ENCODE data around the gene HMGXB4.

The HMGXB4 gene

DNA sequence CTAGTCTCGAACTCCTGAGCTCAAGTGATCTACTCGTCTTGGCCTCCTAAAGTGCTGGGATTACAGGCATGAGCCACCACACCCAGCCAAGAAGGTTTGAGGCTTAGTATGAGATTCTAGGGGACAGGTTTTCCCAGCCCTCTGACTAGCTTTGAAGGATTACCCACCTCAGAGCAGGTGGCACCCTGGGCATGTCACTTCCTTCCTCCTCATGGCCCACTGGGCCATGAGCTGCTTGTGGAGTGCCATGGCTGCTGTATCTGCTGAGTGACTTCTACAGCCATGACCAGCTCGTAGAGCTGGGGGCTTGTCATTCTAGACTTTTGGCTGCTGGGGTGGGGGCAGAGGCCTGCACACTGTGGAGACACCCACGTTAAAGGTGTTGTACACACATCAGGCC is 67.5 kb downstream of the HMGXB4 start:
- in situ Hi-C loops (cut with HindIII; ENCODE audit: low sequenced_read_pairs), result no loop called here

DNA sequence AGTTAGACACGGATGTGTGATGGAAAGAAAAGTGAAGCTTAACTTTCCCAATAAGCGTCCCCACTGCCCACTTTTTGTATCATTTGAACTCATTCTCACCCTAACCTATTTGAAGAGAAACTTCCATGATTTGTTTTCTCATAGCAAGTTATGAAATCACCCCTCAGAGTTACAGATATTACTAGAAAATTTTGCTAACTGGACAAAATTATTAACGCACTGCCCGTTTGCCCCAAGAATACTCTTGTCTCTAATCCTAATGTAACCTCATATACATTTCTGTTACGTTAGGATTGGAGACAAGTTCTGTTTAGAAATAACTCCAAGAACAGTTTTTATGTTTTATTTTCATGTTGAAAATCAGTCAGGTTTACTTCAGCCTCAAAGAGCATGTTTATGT is 67.9 kb downstream of the HMGXB4 start:
- in situ Hi-C loops (cut with HindIII; ENCODE audit: low sequenced_read_pairs), result no loop called here

DNA sequence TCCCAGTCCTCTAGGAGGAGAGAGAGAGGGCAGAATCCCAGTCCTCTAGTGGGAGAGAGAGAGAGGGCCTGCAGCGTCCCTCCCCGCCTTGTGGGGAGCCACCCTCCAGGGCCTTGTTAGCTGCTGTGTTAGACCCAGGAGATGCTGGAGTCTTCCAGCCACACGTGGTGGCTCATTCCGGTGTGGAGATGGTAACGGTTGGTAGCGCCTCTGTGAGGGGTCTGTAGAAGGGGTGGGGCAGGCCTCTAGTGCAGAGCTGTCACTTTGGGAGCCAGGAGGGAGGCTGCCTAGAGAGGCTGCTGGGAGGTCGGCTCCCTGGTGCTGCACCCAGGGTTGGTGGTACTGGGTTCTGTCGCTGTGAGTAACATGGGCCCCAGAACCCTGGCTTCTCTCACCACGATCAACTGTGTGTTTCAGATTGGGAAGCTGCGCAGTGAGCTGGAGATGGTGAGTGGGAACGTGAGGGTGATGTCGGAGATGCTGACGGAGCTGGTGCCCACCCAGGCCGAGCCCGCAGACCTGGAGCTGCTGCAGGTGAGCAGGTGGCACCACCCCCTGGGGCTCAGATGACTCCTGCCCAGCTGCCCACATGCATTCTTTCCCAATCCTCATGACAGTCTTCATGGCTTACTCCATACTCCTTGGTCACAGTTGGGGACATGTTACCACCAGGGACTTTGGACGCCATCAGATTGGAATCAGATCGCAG is 69.7 kb downstream of the HMGXB4 start:
- in situ Hi-C loops (cut with HindIII; ENCODE audit: low sequenced_read_pairs), result no loop called here

DNA sequence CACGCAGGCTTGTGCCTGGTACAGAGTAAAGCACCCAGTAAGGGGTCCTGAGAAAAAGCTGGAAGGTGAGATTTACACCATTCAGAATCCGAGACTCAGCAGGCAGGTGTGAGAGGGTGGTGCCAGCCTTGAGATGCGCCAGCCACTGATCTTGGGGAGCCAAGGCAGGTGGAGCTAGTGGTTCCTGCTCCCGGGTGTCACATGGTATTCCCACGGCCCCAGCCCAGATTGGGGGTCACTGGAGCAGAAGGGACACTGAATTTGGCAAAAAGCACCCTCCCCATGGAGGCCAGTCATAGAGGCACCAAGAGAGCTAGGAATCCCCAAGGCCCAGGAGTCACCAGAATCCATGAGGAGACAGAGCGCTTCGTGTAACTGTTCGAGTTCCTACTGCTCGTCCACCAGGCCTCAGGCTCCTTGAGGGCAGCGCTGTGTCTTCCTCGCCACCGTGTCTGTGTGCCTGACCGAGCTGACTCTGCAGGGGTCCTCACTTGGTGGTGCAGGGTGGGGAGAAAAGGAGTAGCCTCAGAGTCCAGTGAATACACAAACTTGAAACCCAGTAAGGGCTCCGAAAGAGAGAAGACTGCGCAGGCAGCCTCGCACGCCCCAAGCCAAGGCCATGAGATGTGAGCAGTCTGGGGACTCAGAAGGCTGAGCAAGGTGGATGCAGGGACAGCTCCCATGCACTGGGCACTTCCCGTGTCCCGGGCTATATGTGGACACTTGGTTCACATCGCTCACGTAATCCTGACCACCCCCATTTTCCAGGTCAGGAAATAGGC is 70.6 kb downstream of the HMGXB4 start:
- in situ Hi-C loops (cut with HindIII; ENCODE audit: low sequenced_read_pairs), result no loop called here

DNA sequence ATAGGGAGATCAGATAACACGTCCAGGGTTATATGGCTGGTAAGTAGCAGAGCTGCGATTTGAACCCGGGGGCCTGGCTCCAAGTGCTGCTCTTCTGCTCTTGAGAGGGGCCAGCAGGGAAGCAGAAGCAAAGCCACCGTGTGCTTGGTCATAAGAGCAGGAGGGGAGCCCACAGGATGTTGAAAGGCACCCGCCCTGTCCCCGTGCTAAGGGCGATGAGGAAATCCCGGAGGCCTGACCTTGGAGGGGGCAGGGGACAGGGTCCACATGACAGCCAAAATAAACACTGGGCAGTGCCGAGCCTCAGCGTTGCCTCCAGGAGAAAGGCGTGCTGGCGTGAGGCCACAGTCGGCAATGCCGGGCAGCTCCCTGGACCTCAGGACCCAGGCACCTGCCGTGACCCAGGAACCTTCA is 71.2 kb downstream of the HMGXB4 start:
- in situ Hi-C loops (cut with HindIII; ENCODE audit: low sequenced_read_pairs), result no loop called here

DNA sequence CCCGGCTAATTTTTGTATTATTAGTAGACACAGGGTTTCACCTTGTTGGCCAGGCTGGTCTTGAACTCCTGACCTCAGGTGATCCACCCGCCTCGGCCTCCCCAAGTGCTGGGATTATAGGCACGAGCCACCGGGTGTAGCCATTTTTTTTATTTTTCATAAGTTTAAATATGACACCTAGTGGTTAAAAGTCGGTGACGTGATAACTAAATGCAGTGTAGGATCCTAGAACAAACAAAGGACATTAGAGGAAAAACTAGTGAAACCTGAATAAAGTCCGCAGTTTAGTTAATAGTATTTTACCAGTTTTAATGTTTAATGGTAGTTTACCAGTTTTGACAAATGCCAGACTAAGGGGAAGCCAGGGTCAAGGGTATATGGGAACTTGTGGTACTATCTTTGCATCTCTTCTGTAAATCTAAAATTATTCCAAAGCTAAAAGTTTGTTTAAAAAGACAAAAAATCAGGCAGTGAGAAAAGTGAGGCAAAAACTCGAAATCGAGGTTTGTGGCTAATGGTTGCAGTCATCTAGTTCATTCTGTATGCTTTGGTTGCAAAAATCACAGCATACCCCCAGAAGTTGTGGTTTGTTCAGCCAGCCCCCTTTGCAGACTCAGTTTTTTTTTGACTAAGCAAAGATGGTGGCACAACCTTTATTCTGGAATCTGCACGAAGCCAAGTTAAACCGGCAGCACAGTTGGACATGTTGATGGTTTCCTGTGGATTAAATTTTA is 72.0 kb downstream of the HMGXB4 start:
- in situ Hi-C loops (cut with HindIII; ENCODE audit: low sequenced_read_pairs), result no loop called here

DNA sequence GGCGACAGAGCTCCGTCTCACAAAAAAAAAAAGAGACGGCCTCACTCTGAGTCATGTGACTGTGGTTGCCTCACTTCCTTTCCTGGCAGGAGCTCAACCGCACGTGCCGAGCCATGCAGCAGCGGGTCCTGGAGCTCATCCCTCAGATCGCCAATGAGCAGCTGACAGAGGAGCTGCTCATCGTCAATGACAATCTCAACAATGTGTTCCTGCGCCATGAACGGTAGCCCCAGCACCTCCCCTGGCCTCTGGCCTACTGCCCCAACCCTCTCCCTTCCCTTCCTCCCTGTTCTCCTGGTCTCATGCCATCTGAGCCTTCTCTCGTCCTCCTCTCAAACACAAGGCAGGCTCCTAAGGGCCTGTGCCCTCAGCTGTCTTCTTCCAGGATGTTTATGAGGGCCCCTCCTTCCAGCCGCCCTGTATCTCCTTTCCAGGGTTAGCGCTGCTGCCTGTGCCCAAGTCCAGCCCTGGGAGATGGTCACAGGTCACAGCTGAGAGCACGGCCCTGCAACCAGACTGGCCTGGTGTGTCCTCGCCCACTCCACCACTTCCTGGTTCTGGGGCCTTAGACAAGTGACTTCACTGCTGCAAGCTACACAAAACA is 73.1 kb downstream of the HMGXB4 start:
- in situ Hi-C loops (cut with HindIII; ENCODE audit: low sequenced_read_pairs), result no loop called here

DNA sequence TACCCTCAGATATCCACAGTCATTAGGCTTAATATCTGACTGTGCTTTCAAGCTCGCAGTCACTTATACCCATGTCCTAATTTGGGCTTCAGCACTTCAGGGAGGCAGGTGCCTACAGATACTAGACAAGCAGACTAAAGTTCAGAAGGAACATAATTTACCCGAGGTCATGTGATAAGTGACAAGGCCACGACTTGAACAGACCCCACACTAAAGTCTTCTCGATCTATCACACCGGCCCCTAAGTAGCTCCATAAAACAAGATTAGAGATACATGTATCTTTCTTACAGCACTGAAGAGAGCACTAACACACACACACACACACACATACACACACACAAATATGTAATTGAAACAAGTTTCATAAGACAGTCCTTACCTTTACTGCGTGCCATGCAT is 75.0 kb downstream of the HMGXB4 start:
- in situ Hi-C loops (cut with HindIII; ENCODE audit: low sequenced_read_pairs), result no loop called here

DNA sequence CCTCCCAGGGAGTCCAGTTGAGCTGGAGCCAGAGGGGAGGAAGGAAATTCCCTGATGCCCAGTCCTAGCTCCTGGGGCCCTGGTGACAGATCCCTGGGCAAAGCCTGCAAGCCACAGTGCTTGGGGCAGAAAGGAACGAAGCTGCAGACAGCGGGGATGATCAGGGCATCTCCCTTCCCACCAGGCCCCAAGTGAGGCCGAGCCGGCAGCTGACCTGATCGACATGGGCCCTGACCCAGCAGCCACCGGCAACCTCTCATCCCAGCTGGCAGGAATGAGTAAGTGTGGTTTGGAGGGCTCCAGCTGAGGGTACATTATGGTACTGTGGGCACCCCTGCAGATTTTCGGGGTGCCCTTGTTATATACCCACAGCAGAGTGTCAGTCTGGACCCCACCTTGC is 75.9 kb downstream of the HMGXB4 start:
- in situ Hi-C loops (cut with HindIII; ENCODE audit: low sequenced_read_pairs), result no loop called here

DNA sequence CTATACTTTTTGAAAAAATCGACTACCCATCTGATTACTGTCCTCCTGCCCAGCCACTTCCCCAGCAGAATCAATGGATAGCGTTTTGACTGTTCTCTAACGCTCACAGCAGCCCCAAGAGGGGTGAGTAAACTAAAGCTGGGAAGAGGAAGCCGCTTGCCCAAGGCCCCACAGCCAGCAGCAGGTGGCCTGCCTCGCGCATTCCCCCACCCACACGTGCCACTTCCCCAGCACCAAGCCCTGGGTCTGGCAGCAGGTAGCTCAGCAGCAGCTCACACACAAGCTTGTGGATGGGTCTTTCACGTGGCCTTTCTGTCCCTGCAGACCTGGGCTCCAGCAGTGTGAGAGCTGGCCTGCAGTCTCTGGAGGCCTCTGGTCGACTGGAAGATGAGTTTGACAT is 76.7 kb downstream of the HMGXB4 start:
- in situ Hi-C loops (cut with HindIII; ENCODE audit: low sequenced_read_pairs), result no loop called here

DNA sequence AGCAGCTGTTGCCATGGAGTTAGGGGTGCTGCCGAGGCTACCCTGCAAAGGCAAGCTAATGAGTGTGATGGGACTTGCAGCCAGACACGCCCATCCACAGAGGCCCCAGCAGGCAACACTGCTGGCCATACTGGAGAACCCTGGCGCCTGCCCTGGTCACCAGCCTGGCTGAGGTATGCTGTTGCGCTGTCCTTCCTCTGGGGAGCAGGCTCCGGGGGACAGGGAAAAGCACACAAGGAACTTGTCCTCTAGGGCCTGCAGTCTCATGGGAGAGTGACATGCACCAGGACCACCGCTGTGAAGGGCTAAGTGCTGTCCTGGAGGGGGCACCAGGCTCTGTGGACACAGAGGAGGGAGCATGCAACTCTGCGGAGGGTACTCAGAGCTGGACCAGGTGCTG is 78.2 kb downstream of the HMGXB4 start:
- in situ Hi-C loops (cut with HindIII; ENCODE audit: low sequenced_read_pairs), result no loop called here

DNA sequence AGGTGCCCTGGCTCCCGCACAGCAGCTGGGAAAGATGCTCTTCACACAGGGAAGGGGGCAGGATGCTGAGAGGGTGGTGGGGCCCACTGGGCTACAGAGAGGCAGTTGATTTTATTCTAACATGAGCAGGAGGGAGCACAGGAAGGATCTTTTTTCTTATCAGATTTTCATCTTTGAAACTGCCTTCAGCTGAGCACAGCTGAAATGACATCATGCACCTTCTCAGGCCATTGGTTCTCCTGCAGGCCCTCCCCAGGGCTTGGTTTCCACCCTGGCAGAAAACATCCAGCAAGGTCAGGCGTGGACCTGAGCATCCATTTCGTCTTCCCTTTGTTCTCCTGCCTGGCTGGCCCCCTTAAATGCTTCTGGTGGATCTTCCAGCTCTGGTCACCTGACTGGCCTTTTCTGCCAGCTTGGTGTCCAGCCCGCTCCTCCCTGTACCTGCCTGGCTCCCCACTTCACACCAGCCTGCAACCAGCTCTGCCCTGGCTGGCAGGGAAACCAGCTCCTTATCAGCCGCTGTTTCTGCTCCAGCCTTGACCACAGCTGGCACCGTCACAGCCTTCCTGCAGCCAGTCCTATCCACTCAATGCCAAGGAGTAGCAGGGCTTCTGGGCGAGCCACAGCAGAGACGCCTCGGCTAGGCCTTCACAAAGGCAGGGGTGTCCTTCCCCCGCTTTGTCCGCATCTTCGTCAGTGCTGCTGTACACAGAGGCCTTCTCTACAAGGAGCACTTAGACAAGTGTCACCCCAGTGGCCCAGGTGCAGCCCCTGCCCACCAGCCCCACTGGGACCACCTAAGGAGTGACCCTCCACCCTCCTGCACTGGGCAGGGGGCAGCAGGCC is 78.9 kb downstream of the HMGXB4 start:
- in situ Hi-C loops (cut with HindIII; ENCODE audit: low sequenced_read_pairs), result no loop called here

DNA sequence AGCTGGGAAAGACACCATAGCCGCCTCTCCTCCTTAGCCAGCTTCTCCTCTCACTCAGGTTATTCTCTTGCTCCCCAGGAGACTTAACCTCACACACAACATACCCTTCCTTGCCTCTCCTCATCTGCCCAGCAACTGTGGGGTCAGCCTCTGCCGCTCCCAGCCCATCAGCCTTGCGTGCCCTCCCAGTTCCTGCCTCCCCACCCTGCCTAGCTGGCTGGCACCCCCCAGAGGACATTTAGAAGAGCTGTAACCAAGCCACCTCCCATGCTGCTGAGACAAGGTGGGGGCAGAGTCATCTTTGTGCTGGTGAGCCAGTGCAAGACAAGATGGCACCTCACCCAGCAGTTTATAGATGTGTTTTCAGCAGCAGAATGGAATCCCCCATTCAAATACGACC is 80.6 kb downstream of the HMGXB4 start:
- in situ Hi-C loops (cut with HindIII; ENCODE audit: low sequenced_read_pairs), result no loop called here

DNA sequence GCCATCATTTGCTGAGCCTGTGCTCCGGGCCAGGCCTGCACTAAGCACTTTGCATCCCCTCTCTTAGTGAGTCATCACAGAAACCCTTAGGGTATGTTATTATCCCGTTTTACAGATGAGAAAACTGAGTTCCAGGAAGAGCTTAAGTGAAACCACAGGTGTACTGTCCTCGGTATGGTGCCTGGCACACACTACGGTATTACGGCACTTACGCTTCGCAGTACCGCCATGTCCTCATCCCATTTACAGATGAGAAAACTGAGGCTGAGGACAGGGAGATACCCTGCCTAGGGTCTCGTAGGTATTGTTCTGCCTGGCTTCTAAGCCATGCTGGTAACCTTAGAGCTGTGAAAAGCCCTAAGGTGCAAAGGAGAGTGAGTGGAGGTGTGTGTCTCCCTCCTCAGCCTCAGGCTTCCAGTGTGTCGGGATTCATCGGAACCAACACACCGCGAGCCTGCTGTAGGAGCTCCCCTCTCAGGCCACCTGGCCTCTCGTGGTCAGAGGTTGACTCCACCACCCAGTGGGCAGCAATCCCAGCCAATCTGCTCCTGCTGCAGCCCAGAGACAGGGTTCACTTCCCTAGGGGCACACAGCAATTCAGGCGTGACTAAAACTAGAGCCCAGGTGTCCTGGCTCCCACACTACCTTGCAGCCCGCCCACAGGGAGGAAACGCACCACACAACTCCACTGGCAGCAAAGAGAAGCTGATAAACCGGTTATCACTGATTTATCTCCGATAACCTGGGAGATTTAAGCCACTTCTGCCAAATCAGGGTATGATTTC is 84.0 kb downstream of the HMGXB4 start:
- in situ Hi-C loops (cut with HindIII; ENCODE audit: low sequenced_read_pairs), result loop anchor here (5.0 kb wide), 1 partner anchor 86 kb away; no protein-coding TSS in a partner anchor

DNA sequence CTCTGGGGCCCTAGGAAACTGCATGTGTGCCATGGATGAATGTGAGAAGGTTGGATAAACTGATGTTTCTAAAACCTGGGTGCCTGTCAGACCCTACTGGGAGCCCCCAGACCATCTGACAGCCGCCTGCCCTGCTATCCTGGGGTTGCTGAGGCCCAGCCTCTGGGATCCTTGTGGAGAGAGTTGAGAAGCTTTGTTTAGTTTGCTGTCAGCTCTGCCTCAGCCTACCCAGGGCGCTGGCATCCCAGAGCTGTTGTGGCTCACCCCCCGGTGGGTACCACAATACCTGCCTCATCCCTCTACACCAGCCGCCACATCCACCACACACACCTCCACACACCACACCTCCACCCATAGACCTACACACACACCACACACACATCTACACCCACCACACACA is 85.1 kb downstream of the HMGXB4 start:
- in situ Hi-C loops (cut with HindIII; ENCODE audit: low sequenced_read_pairs), result loop anchor here (5.0 kb wide), 1 partner anchor 85 kb away; no protein-coding TSS in a partner anchor

DNA sequence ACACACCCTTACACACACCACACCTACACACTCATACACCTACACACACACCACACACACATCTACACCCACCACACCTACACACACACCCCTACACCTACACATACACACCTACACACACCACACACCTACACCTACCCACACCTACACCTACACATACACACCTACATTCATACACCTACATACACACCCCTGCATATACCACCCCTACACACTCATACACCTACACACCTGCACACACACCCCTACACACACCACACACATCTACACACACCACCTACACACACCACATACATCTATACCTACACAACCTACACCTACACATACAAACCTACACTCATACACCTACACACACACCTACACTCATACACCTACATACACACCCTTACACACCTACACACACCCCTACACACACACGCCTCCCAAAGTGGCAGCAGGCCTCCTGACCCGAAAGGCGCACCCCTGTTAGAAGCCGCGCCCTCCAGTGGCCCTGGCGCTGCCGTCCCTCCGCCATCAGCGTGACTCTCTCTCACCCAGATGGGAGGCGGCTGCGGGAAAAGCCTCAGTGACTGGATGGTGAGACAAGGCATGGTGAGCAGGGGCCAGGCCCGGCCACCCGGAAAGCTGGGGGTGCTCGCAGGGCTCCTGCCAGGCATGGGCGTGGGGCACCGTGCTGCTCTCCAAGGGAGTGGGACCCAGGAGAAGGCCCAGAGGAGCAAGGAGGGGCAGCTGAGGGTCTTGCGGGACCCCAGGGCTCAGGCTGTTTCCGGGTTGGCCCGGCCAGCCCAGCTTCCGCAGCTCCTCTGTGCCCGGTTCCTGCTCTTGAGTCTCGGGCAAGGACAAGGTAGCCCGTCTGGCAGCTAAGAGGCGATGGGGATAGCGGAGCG is 86.6 kb downstream of the HMGXB4 start:
- in situ Hi-C loops (cut with HindIII; ENCODE audit: low sequenced_read_pairs), result loop anchor here (5.0 kb wide), 1 partner anchor 83 kb away; no protein-coding TSS in a partner anchor

DNA sequence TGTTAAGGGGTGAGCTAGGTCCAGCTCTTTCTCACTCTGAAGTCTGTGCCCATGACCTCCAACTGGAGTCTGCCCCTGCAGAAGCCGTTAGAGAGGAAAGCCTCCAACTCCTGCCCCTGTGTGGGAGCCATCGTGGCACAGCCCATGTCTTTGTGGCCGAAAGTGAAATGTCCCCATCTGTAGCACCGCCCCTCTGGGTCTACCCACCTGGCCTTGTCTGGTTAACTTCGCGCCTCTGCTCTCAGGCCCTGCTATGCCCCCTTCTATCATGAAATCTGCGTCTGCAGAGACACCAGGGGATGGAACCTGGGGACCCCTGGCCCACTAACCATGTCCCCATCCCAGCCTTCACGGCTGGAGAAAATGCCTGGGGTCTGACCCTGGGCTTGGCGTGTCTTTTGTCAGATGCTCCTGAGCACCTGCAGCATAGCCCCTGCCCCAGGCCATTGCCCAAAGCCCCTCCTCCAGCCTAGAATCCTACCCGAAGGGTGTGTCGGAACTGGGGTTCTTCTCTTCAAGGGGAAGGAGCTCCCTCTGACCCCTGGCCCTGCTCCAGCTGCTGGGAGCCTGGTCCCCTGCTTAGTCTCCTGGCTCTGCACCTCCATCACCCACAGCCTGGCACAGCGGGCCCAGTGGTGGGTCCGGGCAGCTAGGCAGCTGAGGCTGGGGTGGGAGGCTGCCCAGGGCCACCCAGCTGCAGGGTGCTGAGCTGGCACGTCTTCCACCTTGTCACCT is 87.8 kb downstream of the HMGXB4 start:
- in situ Hi-C loops (cut with HindIII; ENCODE audit: low sequenced_read_pairs), result loop anchor here (5.0 kb wide), 1 partner anchor 82 kb away; no protein-coding TSS in a partner anchor
